Tibial artery (tissue), 4 donors: ENCODE measurements around the gene SLC43A2.

Experiments used
- DNase-seq, 2 donors: peaks; one replicate each; pipeline ENCODE4 v3.0.0-alpha.2; 2019
- H3K27ac ChIP-seq, 2 donors: fragments of 200-600 bp; sonication (generic) in 1 of 2; 1 replicate in 1 of 2; 2 replicates in 1 of 2; pipeline ENCODE4 v1.5.1; 2018 to 2019; ENCODE audit warnings: mild to moderate bottlenecking in 1 of 2
- H3K27me3 ChIP-seq, 2 donors: fragments of 200-600 bp; sonication (generic) in 1 of 2; one replicate each; pipeline versions ENCODE4 v1.5.1 to v1.6.0; 2016 to 2019
- H3K36me3 ChIP-seq, 3 donors: fragments of 200-600 bp; sonication (generic) in 2 of 3; one replicate each; pipeline ENCODE4 v1.5.1; 2016 to 2019; ENCODE audit warnings: mild to moderate bottlenecking in 2 of 3
- H3K4me1 ChIP-seq, 4 donors: fragments of 200-600 bp; sonication (generic) in 2 of 4; 1 replicate in 3 of 4; 2 replicates in 1 of 4; pipeline ENCODE4 v1.5.1; 2016 to 2019
- H3K4me3 ChIP-seq, 2 donors: fragments of 200-600 bp; sonication (generic) in 1 of 2; 1 replicate in 1 of 2; 2 replicates in 1 of 2; pipeline ENCODE4 v1.5.1; 2018 to 2019; ENCODE audit warnings: mild to moderate bottlenecking in 2 of 2
- H3K9me3 ChIP-seq, 3 donors: fragments of 200-600 bp; sonication (generic) in 1 of 3; one replicate each; pipeline ENCODE4 v1.5.1; 2016 to 2019
- intact Hi-C: fragments of 100-400 bp; cut with DNase I; formaldehyde crosslinking; loops from one replicate; pipeline ENCODE4 v1.15.0; 2023; ENCODE audit warnings: low total_unique reads
- TF ChIP-seq, protein P1 (sequence below), 2 experiments: fragments of 200-600 bp in 1 of 2; fragments of 450-650 bp in 1 of 2; IDR thresholded peaks; one replicate each; pipeline ENCODE4 v1.5.1; 2017 to 2019; ENCODE audit warnings: antibody characterized with exemption in 2 of 2, mild to moderate bottlenecking in 1 of 2, moderate library complexity in 1 of 2

Gene SLC43A2

GRCh38 chr17:1580979-1581676 is 47.5 kb downstream of the SLC43A2 start:
- H3K27me3 ChIP-seq, result no peaks in the 10 kb centered on the region
- intact Hi-C loops, result no loop called here
- TF ChIP-seq, protein P1, sequence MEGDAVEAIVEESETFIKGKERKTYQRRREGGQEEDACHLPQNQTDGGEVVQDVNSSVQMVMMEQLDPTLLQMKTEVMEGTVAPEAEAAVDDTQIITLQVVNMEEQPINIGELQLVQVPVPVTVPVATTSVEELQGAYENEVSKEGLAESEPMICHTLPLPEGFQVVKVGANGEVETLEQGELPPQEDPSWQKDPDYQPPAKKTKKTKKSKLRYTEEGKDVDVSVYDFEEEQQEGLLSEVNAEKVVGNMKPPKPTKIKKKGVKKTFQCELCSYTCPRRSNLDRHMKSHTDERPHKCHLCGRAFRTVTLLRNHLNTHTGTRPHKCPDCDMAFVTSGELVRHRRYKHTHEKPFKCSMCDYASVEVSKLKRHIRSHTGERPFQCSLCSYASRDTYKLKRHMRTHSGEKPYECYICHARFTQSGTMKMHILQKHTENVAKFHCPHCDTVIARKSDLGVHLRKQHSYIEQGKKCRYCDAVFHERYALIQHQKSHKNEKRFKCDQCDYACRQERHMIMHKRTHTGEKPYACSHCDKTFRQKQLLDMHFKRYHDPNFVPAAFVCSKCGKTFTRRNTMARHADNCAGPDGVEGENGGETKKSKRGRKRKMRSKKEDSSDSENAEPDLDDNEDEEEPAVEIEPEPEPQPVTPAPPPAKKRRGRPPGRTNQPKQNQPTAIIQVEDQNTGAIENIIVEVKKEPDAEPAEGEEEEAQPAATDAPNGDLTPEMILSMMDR (IDR thresholded peaks at IDR 0.05), result no peak
- no peak for DNase-seq
- no peak overlapping the region for H3K4me3 ChIP-seq
- no peak overlapping the region for H3K27ac ChIP-seq
- H3K4me1 ChIP-seq, result peaks cover 0 to 26% (median 15%) of the 10 kb centered on the region in 4 donors
- peaks cover 0 to 35% (median 14%) of the 10 kb centered on the region in 3 donors for H3K36me3 ChIP-seq
- no peaks in the 10 kb centered on the region for H3K9me3 ChIP-seq

DNA sequence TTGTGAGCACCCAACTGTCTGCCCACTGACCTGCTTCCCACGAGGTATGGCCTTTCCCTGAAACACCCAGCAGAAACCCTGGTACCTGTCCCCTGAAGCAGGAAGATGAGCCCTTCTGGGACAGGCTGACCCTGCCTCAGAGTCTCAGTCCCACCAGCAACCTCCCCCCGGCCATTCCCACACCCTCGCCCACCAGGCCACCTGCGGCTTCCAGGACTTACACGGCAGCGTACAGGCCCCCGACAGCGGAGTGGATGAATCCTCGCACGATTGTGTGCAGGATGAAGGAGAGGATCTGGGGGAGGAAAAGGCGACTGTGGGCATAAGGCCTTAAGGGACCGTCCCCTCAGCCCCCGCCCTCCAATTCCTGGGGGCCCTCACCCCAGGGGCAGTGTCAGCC is 50.6 kb downstream of the SLC43A2 start:
- H3K27ac ChIP-seq, result peak overlapping the region; percentile 91 to 93
- no peak overlapping the region for H3K4me3 ChIP-seq
- H3K27me3 ChIP-seq, result no peaks in the 10 kb centered on the region
- TF ChIP-seq, protein P1 (IDR thresholded peaks at IDR 0.05), result no peak
- intact Hi-C loops, result loop anchor here (10.0 kb wide), 1 partner anchor 287 kb away; no protein-coding TSS in a partner anchor
- no peak for DNase-seq
- H3K4me1 ChIP-seq, result peaks cover 0 to 41% (median 28%) of the 10 kb centered on the region in 4 donors
- H3K36me3 ChIP-seq, result peaks cover 0 to 8% (median 0%) of the 10 kb centered on the region in 3 donors
- H3K9me3 ChIP-seq, result no peaks in the 10 kb centered on the region

- Histone ChIP-seq H3K4me3 (peak overlapping the region in 1 of 2 donors; percentile 9), H3K27me3 (no peaks in the 10 kb centered on the region), H3K36me3 (peaks cover 0 to 4% (median 0%) of the 10 kb centered on the region in 3 donors), H3K9me3 (no peaks in the 10 kb centered on the region), H3K27ac (peak overlapping the region; percentile 91 to 93), H3K4me1 (peaks cover 0 to 41% (median 28%) of the 10 kb centered on the region in 4 donors)
- no peak for DNase-seq
- intact Hi-C loops, result loop anchor here (10.0 kb wide), 1 partner anchor 287 kb away; no protein-coding TSS in a partner anchor
- TF ChIP-seq, protein P1 (IDR thresholded peaks at IDR 0.05), result no peak
These were observed 51.0 kb downstream of the SLC43A2 start for GRCh38 chr17:1577583-1578013.

DNA sequence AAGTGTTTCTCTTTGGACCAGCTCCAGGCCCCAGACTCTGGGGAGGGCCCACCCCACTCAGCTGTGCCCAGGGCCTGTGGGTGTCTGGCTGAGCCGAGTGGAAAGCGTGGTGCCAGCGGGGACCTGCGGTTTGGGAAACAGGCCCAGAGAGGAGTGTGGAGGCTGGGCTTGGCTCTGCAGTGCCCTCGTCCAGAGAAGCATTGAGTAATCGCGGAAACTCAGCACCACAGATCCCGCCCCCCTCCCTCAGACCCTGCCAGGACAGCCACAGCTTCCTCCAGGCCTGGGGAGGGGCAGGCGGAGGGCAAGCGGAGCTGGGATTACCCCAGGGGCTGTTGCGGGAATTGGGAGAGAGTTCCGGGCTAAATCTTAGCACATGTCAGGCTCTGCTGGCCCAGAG is 51.5 kb downstream of the SLC43A2 start:
- TF ChIP-seq, protein P1 (IDR thresholded peaks at IDR 0.05), result no peak
- peak overlapping the region in 1 of 2 donors; percentile 9 for H3K4me3 ChIP-seq
- H3K27ac ChIP-seq, result peak overlapping the region; percentile 91 to 93
- H3K4me1 ChIP-seq, result peaks cover 0 to 41% (median 28%) of the 10 kb centered on the region in 4 donors
- intact Hi-C loops, result loop anchor here (10.0 kb wide), 1 partner anchor 288 kb away; no protein-coding TSS in a partner anchor
- no peaks in the 10 kb centered on the region for H3K9me3 ChIP-seq
- DNase-seq, result peak; percentile 93 to 98
- no peaks in the 10 kb centered on the region for H3K36me3 ChIP-seq
- H3K27me3 ChIP-seq, result peaks cover 0 to under 1% of the 10 kb centered on the region in 2 donors

- intact Hi-C loops, result loop anchor here (10.0 kb wide), 1 partner anchor 288 kb away; no protein-coding TSS in a partner anchor
These were observed 52.1 kb downstream of the SLC43A2 start for GRCh38 chr17:1576500-1576899.

More at GRCh38 chr17:1576500-1576899, 52.1 kb downstream of the SLC43A2 start:
- Histone ChIP-seq H3K4me3 (no peak overlapping the region), H3K36me3 (no peaks in the 10 kb centered on the region), H3K27ac (peak overlapping the region; percentile 91 to 93), H3K4me1 (peaks cover 0 to 41% (median 28%) of the 10 kb centered on the region in 4 donors), H3K9me3 (no peaks in the 10 kb centered on the region), H3K27me3 (peaks cover 0 to 8% of the 10 kb centered on the region in 2 donors)
- no peak for DNase-seq
- TF ChIP-seq, protein P1 (IDR thresholded peaks at IDR 0.05), result no peak
